Naive B cell (primary cell): ENCODE data around the gene SCAMP2. TPM values are rescaled to one million over a fixed set of nuclear protein-coding genes. Genes with fewer than 3 reads are reported as not detected.

Experiments used
- ATAC-seq, 2 donors: fragments of 150-1000 bp; cut with Tn5 transposase; 2 replicates each; pipeline ENCODE4 v1.10.0; 2021; ENCODE audit warnings: low read depth in 2 of 2, mild to moderate bottlenecking in 2 of 2, moderate library complexity in 2 of 2
- DNase-seq: peaks from one replicate; pipeline ENCODE4 v3.0.0; 2022
- H3K27ac Mint-ChIP-seq, 6 donors: one replicate each; pipeline ENCODE4 v1.8.0; 2020 to 2022; ENCODE audit warnings: mild to moderate bottlenecking in 6 of 6, mixed read lengths in 6 of 6, moderate library complexity in 5 of 6, inconsistent platforms in 2 of 6
- H3K27me3 Mint-ChIP-seq, 3 donors: one replicate each; pipeline ENCODE4 v1.8.0; 2021 to 2022; ENCODE audit warnings: mixed read lengths in 3 of 3, mild to moderate bottlenecking in 1 of 3
- H3K36me3 Mint-ChIP-seq, 2 donors: one replicate each; pipeline ENCODE4 v1.8.0; 2020 to 2022; ENCODE audit warnings: mixed read lengths in 2 of 2, inconsistent platforms in 1 of 2, mild to moderate bottlenecking in 1 of 2
- H3K4me1 Mint-ChIP-seq, 3 donors: one replicate each; pipeline ENCODE4 v1.8.0; 2020 to 2022; ENCODE audit warnings: mixed read lengths in 3 of 3, inconsistent platforms in 1 of 3, mild to moderate bottlenecking in 1 of 3, moderate library complexity in 1 of 3
- H3K4me3 Mint-ChIP-seq, 8 donors: one replicate each; pipeline ENCODE4 v1.8.0; 2020 to 2022; ENCODE audit warnings: mild to moderate bottlenecking in 8 of 8, mixed read lengths in 8 of 8, moderate library complexity in 8 of 8, inconsistent platforms in 2 of 8
- H3K9me3 Mint-ChIP-seq, 7 donors: one replicate each; pipeline ENCODE4 v1.8.0; 2020 to 2022; ENCODE audit warnings: mixed read lengths in 7 of 7, mild to moderate bottlenecking in 5 of 7, inconsistent platforms in 2 of 7, moderate library complexity in 1 of 7
- polyA plus RNA-seq, 6 donors: library from polyadenylated mRNA; unstranded; fragments of 300-500 nt; fragmentation: Illumina TruSeq; gene quantifications; one replicate each; pipeline ENCODE4 v1.2.3, GENCODE V29; 2021; ENCODE audit warnings: low read depth in 6 of 6

SCAMP2 gene
- polyA plus RNA-seq, 6 donors from 2014 or later = 102 to 122 (median 110) TPM

DNA sequence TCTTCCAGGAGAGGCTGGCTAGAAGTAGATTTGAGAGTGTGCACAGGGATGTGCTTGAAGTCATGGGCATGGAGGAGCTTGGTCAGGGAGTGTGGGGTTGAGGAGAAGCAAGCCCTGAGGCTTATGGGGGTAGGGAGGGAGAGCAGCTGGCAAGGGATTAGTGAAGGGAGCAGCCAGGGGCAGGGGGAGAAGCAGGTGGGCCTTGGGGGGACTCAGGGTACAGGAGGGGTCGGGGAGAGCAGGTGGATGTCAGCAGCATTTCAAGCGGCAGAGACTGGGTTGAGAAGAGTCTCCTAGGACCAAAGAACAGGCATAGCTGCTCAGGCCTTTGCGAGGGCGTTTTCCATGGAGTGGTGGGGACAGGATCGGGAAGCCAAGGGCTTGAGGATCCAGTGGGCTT, 63.9 kb downstream of the SCAMP2 start:
- Mint-ChIP-seq H3K27me3 (no peaks in the 10 kb centered on the region), H3K36me3 (peaks cover under 1 to 1% of the 10 kb centered on the region in 2 donors), H3K9me3 (no peaks in the 10 kb centered on the region), H3K27ac (peak overlapping the region in 4 of 6 donors; percentile 73 to 93 (median 86)), H3K4me1 (peaks cover 23 to 46% (median 38%) of the 10 kb centered on the region in 3 donors), H3K4me3 (no peak overlapping the region)
- DNase-seq (no peak), ATAC-seq (no peak)

DNA sequence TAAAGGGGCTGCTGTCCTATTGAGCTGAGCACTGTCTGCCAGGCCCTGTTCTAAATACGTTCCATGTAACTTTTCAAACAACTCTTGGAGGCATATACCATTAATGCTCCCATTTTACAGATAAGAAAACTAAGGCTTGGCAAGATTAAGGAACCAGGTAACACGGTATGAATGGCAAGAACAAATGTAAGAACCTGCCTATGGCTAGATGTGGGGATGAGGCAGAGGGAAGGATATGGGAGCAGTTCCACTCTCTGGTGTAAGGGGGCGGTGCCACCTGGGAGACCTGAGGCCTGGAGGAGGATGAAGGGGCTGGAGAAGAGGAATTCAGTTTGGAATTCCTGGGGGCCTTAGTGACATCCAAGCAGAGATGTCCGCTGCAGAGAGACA, 64.3 kb downstream of the SCAMP2 start:
- Mint-ChIP-seq H3K4me3 (peak overlapping the region in 1 of 8 donors; percentile 77), H3K9me3 (no peaks in the 10 kb centered on the region), H3K27me3 (no peaks in the 10 kb centered on the region), H3K4me1 (peaks cover 23 to 47% (median 43%) of the 10 kb centered on the region in 3 donors), H3K36me3 (peaks cover 5% of the 10 kb centered on the region in 2 donors), H3K27ac (peak overlapping the region; percentile 9 to 93 (median 86))
- ATAC-seq = no peak
- DNase-seq = no peak

DNA sequence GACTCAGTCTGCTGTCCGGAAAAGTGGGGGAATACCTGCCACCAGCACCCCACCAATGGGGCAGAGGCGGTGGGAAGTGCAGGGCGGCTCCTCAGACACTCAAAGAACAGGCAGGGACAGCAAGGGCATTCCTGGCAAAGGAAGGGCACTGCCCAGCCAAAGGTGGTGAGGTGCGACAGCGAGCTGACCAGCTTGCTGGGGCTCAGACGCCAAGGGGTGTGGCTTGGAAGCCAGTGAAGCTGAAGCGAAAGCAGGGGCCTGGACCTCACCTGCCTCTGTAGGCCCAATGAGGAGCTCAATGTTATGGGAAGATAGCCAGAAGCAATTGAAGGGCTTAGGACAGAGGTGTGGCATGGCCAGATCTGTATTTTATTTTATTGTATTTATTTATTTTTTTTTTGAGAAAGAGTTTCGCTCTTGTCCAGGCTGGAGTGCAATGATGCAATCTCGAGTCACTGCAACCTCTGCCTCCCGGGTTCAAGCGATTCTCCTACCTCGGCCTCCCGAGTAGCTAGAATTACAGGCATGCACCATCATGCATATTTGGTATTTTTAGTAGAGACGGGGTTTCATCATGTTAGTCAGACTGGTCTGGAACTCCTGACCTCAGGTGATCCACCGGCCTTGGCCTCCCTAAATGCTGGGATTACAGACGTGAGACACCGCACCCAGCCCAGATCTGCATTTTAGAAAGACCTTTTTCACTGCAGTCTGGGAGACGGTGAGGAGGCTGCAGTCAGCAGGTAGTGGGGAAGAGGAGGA, 64.9 kb downstream of the SCAMP2 start:
- Mint-ChIP-seq H3K4me1 (peaks cover 21 to 44% (median 39%) of the 10 kb centered on the region in 3 donors), H3K36me3 (peaks cover 5 to 7% of the 10 kb centered on the region in 2 donors), H3K27me3 (no peaks in the 10 kb centered on the region), H3K9me3 (no peaks in the 10 kb centered on the region), H3K4me3 (peak overlapping the region in 2 of 8 donors; percentile 53 to 77), H3K27ac (peak overlapping the region in 5 of 6 donors; percentile 9 to 97 (median 88))
- ATAC-seq (no peak), DNase-seq (no peak)

DNA sequence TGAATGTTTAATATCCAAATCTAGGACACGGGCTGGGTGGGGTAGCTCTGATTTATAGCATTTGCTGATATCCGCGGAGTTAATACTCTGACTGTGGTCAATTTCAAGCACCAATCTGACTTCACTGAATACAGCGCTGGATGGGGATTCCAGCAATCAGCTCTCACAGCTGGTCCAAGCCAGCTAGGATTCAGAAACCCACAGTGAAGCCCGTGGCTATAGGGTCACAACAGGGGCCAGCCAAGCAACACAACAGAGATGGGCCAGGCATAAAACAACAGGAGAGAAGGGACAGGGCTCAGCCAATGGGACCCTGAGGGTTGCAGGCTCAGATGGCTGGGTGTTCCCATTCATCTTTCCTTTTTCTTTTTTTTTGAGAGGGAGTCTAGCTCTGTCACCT, 65.9 kb downstream of the SCAMP2 start:
- Mint-ChIP-seq H3K36me3 (peaks cover 5 to 7% of the 10 kb centered on the region in 2 donors), H3K27ac (peak overlapping the region; percentile 59 to 96 (median 87)), H3K4me3 (no peak overlapping the region), H3K27me3 (no peaks in the 10 kb centered on the region), H3K4me1 (peaks cover 18 to 44% (median 36%) of the 10 kb centered on the region in 3 donors), H3K9me3 (no peaks in the 10 kb centered on the region)
- DNase-seq (no peak), ATAC-seq (no peak)

DNA sequence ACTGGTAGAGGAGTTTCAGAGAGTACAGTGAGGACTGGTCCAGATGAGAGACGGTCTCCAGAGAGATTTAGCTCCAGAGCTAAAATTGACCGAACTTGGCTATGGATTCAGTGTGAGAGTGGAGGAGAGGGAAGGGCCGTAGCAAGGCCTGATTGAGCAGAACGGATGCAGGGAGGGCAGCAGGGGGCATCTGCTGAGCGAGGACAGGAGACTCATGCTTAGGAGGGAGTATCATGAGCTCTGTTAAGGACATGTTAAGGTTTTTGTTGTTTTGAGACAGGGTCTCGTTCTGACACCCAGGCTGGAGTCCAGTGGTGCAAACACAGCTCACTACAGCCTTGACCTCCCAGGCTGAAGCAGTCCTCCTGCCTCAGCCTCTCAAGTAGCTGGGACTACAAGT, 68.2 kb downstream of the SCAMP2 start:
- peak overlapping the region in 5 of 6 donors; percentile 27 to 86 (median 77) for H3K27ac Mint-ChIP-seq
- H3K9me3 Mint-ChIP-seq = no peaks in the 10 kb centered on the region
- no peak for DNase-seq
- peaks cover 5 to 15% of the 10 kb centered on the region in 2 donors for H3K36me3 Mint-ChIP-seq
- H3K27me3 Mint-ChIP-seq = no peaks in the 10 kb centered on the region
- H3K4me1 Mint-ChIP-seq = peaks cover 24 to 48% (median 46%) of the 10 kb centered on the region in 3 donors
- ATAC-seq = no peak
- H3K4me3 Mint-ChIP-seq = peak overlapping the region in 2 of 8 donors; percentile 4 to 37

DNA sequence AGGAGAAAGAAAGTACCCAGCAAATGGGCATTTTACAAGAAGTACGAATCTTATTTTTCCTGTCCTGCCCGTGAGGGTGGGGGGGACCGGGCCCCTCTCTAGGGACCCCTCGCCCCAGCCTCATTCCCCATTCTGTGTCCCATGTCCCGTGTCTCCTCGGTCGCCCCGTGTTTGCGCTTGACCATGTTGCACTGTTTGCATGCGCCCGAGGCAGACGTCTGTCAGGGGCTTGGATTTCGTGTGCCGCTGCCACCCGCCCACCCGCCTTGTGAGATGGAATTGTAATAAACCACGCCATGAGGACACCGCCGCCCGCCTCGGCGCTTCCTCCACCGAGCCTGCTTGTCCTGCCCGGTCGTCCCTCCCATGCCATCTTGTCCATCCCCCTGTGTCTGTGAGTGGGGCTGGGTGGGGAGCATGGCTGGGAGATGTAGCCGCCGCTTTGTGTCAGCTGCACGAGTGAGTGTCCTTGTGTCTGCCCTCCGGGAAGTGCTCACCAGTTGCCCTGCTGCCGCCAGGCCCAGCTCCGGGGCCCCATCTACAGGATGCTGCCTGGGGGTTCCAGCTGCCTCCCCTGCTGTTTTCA, 70.2 kb downstream of the SCAMP2 start:
- H3K9me3 Mint-ChIP-seq = no peaks in the 10 kb centered on the region
- DNase-seq (no peak), ATAC-seq (no peak)
- no peaks in the 10 kb centered on the region for H3K27me3 Mint-ChIP-seq
- peaks cover 29 to 50% (median 49%) of the 10 kb centered on the region in 3 donors for H3K4me1 Mint-ChIP-seq
- peaks cover 5 to 15% of the 10 kb centered on the region in 2 donors for H3K36me3 Mint-ChIP-seq
- peak overlapping the region in 1 of 6 donors; percentile 72 for H3K27ac Mint-ChIP-seq
- H3K4me3 Mint-ChIP-seq = no peak overlapping the region

DNA sequence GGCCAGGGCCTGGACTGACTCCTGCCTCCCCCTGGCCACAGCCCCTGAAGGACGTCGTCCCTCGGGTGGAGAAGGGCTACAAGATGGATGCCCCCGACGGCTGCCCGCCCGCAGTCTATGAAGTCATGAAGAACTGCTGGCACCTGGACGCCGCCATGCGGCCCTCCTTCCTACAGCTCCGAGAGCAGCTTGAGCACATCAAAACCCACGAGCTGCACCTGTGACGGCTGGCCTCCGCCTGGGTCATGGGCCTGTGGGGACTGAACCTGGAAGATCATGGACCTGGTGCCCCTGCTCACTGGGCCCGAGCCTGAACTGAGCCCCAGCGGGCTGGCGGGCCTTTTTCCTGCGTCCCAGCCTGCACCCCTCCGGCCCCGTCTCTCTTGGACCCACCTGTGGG, 70.9 kb downstream of the SCAMP2 start:
- no peaks in the 10 kb centered on the region for H3K27me3 Mint-ChIP-seq

DNA sequence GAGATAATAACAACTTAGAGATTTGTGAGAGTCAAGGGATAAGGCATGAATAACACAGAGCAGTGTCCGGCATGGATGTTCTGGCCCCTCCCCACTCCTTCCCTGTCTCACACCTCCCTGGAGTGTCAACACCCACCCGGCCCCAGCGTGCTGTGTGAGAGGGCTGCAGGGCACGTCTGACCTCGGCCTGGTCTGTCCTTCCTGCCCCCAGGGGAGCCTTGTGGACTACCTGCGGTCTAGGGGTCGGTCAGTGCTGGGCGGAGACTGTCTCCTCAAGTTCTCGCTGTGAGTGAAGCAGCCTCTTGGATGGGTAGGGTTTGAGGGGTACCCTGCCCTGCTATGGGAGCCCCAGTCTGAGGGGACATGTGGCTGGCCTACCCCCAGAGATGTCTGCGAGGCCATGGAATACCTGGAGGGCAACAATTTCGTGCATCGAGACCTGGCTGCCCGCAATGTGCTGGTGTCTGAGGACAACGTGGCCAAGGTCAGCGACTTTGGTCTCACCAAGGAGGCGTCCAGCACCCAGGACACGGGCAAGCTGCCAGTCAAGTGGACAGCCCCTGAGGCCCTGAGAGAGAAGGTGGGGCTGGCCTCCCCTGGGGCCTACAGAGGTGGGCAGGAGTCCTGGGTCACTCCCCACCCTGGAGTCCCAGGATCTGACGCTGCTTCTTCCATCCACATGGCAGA, 71.7 kb downstream of the SCAMP2 start:
- Mint-ChIP-seq H3K27ac (peak overlapping the region in 1 of 6 donors; percentile 99), H3K4me1 (peaks cover 35 to 52% (median 47%) of the 10 kb centered on the region in 3 donors), H3K9me3 (no peaks in the 10 kb centered on the region), H3K36me3 (peaks cover 5 to 15% of the 10 kb centered on the region in 2 donors), H3K27me3 (no peaks in the 10 kb centered on the region), H3K4me3 (peak overlapping the region in 1 of 8 donors; percentile 56)
- ATAC-seq = no peak
- no peak for DNase-seq

More for the DNA sequence above, 70.9 kb downstream of the SCAMP2 start:
- DNase-seq = no peak
- H3K4me1 Mint-ChIP-seq = peaks cover 32 to 50% (median 50%) of the 10 kb centered on the region in 3 donors
- ATAC-seq = no peak
- no peaks in the 10 kb centered on the region for H3K9me3 Mint-ChIP-seq
- no peak overlapping the region for H3K4me3 Mint-ChIP-seq
- H3K27ac Mint-ChIP-seq = no peak overlapping the region
- H3K36me3 Mint-ChIP-seq = peaks cover 5 to 15% of the 10 kb centered on the region in 2 donors

DNA sequence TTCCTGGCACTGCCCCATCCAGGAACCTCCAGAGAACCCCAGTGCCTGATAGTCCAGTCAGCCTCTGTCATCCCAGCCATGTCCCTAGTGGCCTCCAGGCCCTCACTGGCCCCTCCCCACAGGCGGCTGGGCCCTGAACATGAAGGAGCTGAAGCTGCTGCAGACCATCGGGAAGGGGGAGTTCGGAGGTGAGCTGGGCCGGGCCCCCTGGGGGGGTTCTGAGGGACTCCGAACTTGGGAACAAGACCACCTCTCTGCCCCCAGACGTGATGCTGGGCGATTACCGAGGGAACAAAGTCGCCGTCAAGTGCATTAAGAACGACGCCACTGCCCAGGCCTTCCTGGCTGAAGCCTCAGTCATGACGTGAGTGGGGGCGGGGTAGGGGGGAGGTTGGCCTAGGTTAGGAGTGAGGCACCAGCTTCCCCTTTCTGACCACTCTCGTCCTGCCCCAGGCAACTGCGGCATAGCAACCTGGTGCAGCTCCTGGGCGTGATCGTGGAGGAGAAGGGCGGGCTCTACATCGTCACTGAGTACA, 72.5 kb downstream of the SCAMP2 start:
- Mint-ChIP-seq H3K4me3 (peak overlapping the region in 1 of 8 donors; percentile 56), H3K27ac (peak overlapping the region in 3 of 6 donors; percentile 96 to 99 (median 98)), H3K27me3 (no peaks in the 10 kb centered on the region), H3K9me3 (no peaks in the 10 kb centered on the region), H3K4me1 (peaks cover 44 to 57% (median 51%) of the 10 kb centered on the region in 3 donors), H3K36me3 (peaks cover 5 to 22% of the 10 kb centered on the region in 2 donors)
- no peak for ATAC-seq
- DNase-seq = no peak

DNA sequence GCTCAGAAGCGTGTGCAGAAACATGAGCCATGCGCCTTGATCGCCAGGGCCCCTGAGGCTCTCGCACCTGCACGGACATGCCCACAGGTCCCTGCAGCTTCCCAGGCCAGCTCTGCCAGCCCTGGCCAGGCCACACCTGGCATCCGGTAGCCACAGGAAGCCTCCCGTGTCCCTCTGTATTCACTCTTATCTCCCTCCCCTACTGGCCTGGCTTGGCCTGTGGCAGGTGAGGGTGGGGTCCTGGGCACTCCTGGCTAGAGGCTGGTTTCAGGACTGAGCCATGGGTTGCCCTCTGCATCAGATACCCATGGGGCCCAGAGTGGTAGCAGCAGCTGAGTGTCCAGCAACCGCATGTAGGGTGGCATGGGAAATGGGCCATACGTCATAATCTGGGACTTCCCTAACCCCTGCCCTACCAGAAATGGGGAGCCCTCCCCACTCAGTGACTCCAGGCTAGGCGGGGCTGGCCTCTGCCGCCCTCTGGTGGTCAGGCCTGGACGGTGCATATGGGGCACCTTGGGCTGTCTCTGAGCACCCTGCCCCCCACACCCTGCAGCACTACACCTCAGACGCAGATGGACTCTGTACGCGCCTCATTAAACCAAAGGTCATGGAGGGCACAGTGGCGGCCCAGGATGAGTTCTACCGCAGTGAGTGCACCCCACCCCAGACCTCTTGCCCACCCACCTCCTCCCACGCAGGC, 73.2 kb downstream of the SCAMP2 start:
- H3K27ac Mint-ChIP-seq = peak overlapping the region; percentile 94 to 99 (median 98)
- no peaks in the 10 kb centered on the region for H3K27me3 Mint-ChIP-seq
- peak overlapping the region; percentile 60 to 83 (median 68) for H3K4me3 Mint-ChIP-seq
- ATAC-seq = peak; percentile 87
- H3K36me3 Mint-ChIP-seq = peaks cover 5 to 22% of the 10 kb centered on the region in 2 donors
- no peaks in the 10 kb centered on the region for H3K9me3 Mint-ChIP-seq
- peaks cover 50 to 64% (median 56%) of the 10 kb centered on the region in 3 donors for H3K4me1 Mint-ChIP-seq
- peak; percentile 91 for DNase-seq

DNA sequence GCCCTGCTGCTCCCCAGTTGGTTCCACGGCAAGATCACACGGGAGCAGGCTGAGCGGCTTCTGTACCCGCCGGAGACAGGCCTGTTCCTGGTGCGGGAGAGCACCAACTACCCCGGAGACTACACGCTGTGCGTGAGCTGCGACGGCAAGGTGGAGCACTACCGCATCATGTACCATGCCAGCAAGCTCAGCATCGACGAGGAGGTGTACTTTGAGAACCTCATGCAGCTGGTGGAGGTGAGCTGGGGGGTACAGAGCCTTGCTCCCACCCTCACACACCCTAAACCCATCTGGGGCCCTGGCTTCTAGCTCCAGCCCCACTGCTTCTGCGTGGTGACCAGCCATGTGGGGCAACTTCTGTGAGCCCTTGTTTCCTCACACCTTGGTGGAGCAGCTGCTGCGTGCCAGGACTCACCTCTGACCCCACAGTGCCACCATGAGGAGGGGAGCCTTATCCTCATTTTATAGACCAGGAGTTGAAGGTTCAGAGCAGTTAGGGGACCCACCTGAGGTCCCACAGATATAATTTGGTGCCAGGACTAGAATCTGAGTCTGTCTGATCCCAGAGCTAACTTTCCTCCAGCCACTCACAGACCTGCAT, 73.8 kb downstream of the SCAMP2 start:
- no peaks in the 10 kb centered on the region for H3K9me3 Mint-ChIP-seq
- H3K4me1 Mint-ChIP-seq = peaks cover 56 to 64% (median 58%) of the 10 kb centered on the region in 3 donors
- DNase-seq (peak; percentile 56), ATAC-seq (peak; percentile 53 to 54)
- H3K4me3 Mint-ChIP-seq = peak overlapping the region in 7 of 8 donors; percentile 60 to 83 (median 67)
- H3K27ac Mint-ChIP-seq = peak overlapping the region; percentile 94 to 99 (median 98)
- H3K36me3 Mint-ChIP-seq = peaks cover 5 to 22% of the 10 kb centered on the region in 2 donors
- no peaks in the 10 kb centered on the region for H3K27me3 Mint-ChIP-seq
